ENCODE measurements around the gene DLX1.

DLX1 gene

GRCh38 chr2:172085460-172086159 lies at the start of gene DLX1:
DLX1 (plus strand) TSS chr2:172085507; CDS start chr2:172085678, 171 bp downstream.
- H3K4me3 ChIP-seq (ENCODE audit: low read depth, low read length) = peak within 1 kb of the TSS; percentile 58
- no peak for TF ChIP-seq CTCF (IDR thresholded peaks at IDR 0.05; ENCODE audit: control insufficient read depth, extremely low read depth, insufficient read depth)
- DNase-seq (ENCODE audit: low read depth) = no peak

DNA sequence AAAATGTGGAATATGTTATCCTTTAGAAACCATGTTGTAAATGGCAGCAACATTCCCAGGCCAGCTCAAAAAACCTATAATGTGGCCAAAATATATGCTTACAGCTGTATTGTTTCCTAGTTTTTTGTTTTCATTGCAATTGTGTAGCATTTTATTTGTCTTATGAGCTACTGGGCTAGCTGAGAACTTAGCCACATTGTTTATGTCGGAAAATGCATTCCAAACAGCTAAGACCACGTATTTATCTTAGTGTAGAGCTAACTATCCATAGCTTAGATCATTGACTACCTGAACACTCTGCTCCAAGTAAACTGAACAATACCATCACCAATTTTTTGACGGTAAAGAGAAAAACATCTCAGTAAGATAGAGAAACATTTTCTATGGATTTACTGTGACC lies 47.2 kb upstream of the DLX1 start:
- no peak for DNase-seq (ENCODE audit: low read depth)
- no peak overlapping the region for H3K4me3 ChIP-seq (ENCODE audit: low read depth, low read length)
- no peak for TF ChIP-seq CTCF (IDR thresholded peaks at IDR 0.05; ENCODE audit: control insufficient read depth, extremely low read depth, insufficient read depth)

GRCh38 chr2:172038604-172039003 lies 46.7 kb upstream of the DLX1 start:
- no peak for TF ChIP-seq CTCF (IDR thresholded peaks at IDR 0.05; ENCODE audit: control insufficient read depth, extremely low read depth, insufficient read depth)
- DNase-seq (ENCODE audit: low read depth) = peak; percentile 17

DNA sequence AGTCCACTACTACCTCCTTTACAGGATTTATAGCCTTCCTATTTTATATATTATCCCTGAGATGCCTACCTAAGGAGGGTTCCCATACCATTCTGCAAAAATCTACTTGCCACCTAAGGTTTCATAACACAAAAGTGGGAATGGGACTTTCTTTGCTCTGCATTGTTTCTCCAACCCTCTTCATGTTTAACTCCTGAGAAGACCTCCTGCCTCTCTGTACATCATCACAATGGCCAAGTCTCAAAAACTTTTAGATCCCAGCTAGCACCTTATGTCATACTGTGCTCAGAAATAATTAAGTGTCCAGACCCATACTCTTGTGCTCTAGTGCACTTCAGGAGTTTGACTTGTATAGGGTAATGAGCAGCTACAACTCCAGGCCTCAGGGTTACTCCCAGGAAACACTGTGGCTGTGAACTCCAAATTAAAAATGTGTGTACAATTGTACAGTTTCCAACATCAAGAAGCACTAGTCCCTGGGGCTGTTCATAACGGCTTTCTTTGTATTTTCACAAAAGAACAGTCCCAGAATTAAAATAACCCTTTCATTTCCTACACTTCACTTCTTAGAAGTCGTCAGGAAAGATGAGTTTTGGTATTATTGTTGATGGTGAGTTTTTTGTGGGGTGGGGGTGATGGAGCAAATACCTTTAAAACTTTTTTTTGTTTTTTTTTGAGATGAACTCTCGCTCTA lies 46.1 kb upstream of the DLX1 start:
- no peak overlapping the region for H3K4me3 ChIP-seq (ENCODE audit: low read depth, low read length)
- no peak for TF ChIP-seq CTCF (IDR thresholded peaks at IDR 0.05; ENCODE audit: control insufficient read depth, extremely low read depth, insufficient read depth)
- DNase-seq (ENCODE audit: low read depth) = no peak

More at GRCh38 chr2:172038604-172039003, 46.7 kb upstream of the DLX1 start:
- no peak overlapping the region for H3K4me3 ChIP-seq (ENCODE audit: low read depth, low read length)

DNA sequence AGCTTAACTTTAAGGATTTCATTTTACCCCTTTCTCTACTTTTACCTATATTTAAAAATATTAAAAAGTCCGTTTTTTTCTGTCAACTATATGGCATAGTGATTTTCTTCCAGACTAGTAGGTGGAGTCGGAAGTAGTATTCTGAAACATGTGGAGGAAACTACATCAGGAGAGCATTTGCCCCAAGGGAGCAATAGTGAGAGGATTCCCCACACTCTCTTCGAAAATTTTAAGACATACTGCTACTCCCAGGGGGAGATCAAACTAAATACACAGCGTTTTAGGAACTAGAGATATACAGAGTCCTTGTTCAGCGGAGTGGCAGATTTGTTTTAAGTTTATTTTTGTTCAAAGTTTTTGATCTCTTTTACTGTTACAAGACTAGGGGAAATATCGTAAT lies 45.0 kb upstream of the DLX1 start:
- no peak for TF ChIP-seq CTCF (IDR thresholded peaks at IDR 0.05; ENCODE audit: control insufficient read depth, extremely low read depth, insufficient read depth)
- no peak overlapping the region for H3K4me3 ChIP-seq (ENCODE audit: low read depth, low read length)
- no peak for DNase-seq (ENCODE audit: low read depth)

GRCh38 chr2:172046080-172046678 lies 39.1 kb upstream of the DLX1 start:
- no peak overlapping the region for H3K4me3 ChIP-seq (ENCODE audit: low read depth, low read length)
- no peak for TF ChIP-seq CTCF (IDR thresholded peaks at IDR 0.05; ENCODE audit: control insufficient read depth, extremely low read depth, insufficient read depth)
- DNase-seq (ENCODE audit: low read depth) = no peak

Data from LNCaP clone FGC (cell line).